Right ventricle myocardium superior (tissue), 1 donor: Measurements from ENCODE around the gene NTM. TPM values are rescaled to one million over a fixed set of nuclear protein-coding genes. Genes with fewer than 3 reads are reported as not detected.
A peak's percentile ranks its signal among the peaks of the same experiment; 100 is the strongest.
"Not testable (repeated sequence)": the region's sequence is repeated elsewhere in the genome, so short reads cannot be mapped to it uniquely, and the experiment has no call there.

Source experiments
- ATAC-seq: fragments of 200-7000 bp; cut with Tn5 transposase; one replicate; pipeline ENCODE4 v1.9.1; 2020; ENCODE audit warnings: mild to moderate bottlenecking; ENCODE audit not compliant: poor library complexity
- DNase-seq: peaks from one replicate; pipeline ENCODE4 v3.0.0-alpha.2; 2020
- intact Hi-C: fragments of 100-400 bp; cut with DNase I; formaldehyde crosslinking; loops from one replicate; pipeline ENCODE4 v1.11.2; 2022
- total RNA-seq: library from RNA; stranded (reverse); fragmentation: NEBNext Ultra II Directional; extraction: Animal tissue kit (Norgen Biotek cat#: 25700); gene quantifications from one replicate; pipeline ENCODE4 v1.2.1, GENCODE V29; 2021
- donor health status: DM: no; HTN: yes; CAD: no; lungs with severe emphysema.

The NTM gene
- total RNA-seq, 1 donor from 2014 or later, result 1.5 TPM

DNA sequence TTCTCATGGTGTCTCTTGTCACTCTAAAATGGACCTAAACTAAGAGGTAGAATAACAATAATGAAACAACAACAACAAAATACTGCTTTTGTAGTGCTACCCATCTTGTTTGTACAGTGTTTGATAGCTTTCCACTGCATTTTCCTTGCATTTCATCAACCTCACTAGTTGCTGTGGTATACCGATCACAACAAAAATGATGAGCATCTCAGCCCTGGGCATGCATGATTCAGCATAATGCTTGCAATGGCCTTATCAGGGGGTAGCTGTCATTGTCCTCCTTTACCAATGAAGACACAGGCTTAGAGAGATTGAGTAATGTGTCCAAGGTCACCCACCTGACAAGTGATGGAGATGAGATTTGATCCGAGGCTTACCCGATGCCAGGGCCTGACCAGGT, 682.5 kb downstream of the NTM start:
- ATAC-seq, result no peak
- no peak for DNase-seq
- intact Hi-C loops, result no loop called here

- ATAC-seq (no peak), DNase-seq (no peak)
- intact Hi-C loops, result no loop called here
Observed at GRCh38 chr11:132054822-132055221, 684.4 kb downstream of the NTM start.

- ATAC-seq (no peak), DNase-seq (no peak)
- intact Hi-C loops, result no loop called here
Observed at GRCh38 chr11:132055296-132055695, 684.9 kb downstream of the NTM start.

DNA sequence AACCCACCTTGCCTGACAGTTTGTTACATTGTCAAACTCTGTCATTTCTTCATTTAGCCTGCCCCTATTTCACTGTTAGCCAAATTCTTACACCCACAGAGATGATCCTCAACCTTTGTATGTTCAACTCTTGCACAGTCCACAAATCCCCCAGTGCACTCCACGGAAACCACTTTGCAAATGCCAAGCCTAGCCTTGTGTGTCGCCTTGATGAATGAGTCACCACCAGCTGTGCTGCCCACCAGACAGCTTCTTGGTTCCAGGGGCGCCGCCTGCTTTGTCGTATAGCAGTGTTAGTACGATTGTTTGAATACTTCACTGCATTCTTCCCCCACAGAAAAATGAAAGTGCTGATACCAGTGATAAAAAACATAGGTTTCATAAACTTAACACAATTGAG, 686.3 kb downstream of the NTM start:
- DNase-seq (no peak), ATAC-seq (no peak)
- intact Hi-C loops, result no loop called here

GRCh38 chr11:132057266-132057665, 686.9 kb downstream of the NTM start:
- DNase-seq (no peak), ATAC-seq (no peak)
- intact Hi-C loops, result no loop called here

- intact Hi-C loops, result no loop called here
- DNase-seq, result no peak
- peak; percentile 72 for ATAC-seq
Observed at GRCh38 chr11:132058211-132058772, 687.9 kb downstream of the NTM start.

DNA sequence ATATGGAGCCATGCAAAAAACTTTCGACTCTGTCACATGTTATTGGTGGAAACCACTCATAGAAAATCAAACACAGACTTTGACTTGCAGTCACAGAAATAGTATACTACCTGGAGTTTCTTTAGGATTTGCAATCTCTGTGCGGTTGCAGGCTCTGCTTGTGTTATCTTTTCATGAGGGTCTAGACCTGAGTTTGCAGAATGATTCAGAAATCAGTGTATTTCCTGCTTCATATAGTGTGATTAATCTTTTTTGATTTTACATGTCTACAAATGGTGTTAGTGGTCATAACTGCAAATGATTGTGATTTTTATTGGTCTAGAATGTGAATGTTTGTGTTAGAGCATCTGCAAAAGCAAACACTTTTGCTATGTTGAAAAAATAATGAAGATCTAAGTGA, 690.2 kb downstream of the NTM start:
- intact Hi-C loops, result no loop called here
- ATAC-seq (no peak), DNase-seq (no peak)

GRCh38 chr11:132062031-132062430, 691.6 kb downstream of the NTM start:
- no peak for DNase-seq
- ATAC-seq, result no peak
- intact Hi-C loops, result no loop called here

- DNase-seq (no peak), ATAC-seq (no peak)
- intact Hi-C loops, result no loop called here
Observed at GRCh38 chr11:132062541-132062940, 692.1 kb downstream of the NTM start.

GRCh38 chr11:132064987-132065620, 694.7 kb downstream of the NTM start:
- intact Hi-C loops, result no loop called here
- peak; percentile 46 for ATAC-seq
- no peak for DNase-seq

DNA sequence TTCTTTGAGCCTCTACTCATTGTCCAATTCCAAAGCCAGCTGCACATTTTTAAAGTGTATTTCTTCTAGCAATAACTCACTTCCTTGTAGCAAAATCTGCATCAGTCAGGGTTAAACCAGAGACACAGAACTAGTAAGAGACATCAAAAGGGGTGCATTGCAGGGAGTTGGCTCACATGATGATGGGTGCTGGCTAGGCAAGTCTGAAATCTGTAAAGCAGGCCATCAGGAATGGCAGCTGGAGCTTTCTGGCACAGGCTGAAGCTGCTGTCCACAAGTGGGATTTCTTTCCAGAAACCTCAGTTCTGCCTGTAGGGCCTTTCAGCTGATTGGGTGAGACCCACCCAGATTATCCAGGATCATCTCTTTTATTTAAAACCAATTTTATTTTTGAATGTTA, 698.1 kb downstream of the NTM start:
- intact Hi-C loops, result no loop called here
- DNase-seq (no peak), ATAC-seq (no peak)

- ATAC-seq, DNase-seq, intact Hi-C loops: not testable (repeated sequence)
Observed at GRCh38 chr11:132069593-132069992, 699.2 kb downstream of the NTM start.

DNA sequence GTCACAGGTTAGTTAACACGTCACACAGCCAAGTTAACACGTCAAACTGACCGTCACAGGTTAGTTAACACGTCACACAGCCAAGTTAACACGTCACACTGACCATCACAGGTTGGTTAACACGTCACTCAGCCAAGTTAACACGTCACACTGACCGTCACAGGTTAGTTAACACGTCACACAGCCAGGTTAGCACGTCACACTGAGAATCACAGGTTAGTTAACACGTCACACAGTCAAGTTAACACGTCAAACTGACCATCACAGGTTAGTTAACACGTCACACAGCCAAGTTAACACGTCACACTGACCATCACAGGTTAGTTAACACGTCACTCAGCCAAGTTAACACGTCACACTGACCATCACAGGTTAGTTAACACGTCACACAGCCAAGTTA, 700.5 kb downstream of the NTM start:
- intact Hi-C loops, ATAC-seq, DNase-seq: not testable (repeated sequence)

- DNase-seq (no peak), ATAC-seq (peak; percentile 73)
Observed at GRCh38 chr11:132072044-132072857, 701.8 kb downstream of the NTM start.

DNA sequence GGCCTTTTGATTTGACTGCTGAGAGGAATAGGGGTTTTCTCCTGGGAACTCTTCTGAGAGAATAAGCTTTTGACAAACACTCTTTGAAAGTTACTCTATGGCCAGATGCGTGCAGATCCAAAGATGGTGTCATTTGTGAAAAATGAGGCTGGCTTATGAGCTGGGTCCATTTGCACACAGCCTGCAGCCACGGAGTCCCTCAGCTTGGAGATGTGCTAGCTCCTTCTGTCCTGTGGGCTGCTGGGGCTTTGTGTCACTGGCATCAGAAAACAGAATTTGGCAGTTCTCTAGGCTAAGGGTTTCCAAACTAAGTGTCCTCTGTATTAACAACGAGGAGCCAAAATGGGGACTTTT, 702.4 kb downstream of the NTM start:
- intact Hi-C loops, result no loop called here
- peak; percentile 86 for ATAC-seq

More at GRCh38 chr11:132072044-132072857, 701.8 kb downstream of the NTM start:
- intact Hi-C loops, result no loop called here

GRCh38 chr11:132073787-132074186, 703.4 kb downstream of the NTM start:
- DNase-seq, result no peak
- no peak for ATAC-seq
- intact Hi-C loops, result no loop called here

More for the DNA sequence above, 702.4 kb downstream of the NTM start:
- DNase-seq, result no peak

- intact Hi-C loops, result no loop called here
- no peak for DNase-seq
- no peak for ATAC-seq
Observed at GRCh38 chr11:132075447-132075846, 705.0 kb downstream of the NTM start.

- intact Hi-C loops, result no loop called here
- no peak for ATAC-seq
- no peak for DNase-seq
Observed at GRCh38 chr11:132077416-132077815, 707.0 kb downstream of the NTM start.

- DNase-seq, result no peak
- no peak for ATAC-seq
Observed at GRCh38 chr11:132078264-132079076, 708.1 kb downstream of the NTM start.

More at GRCh38 chr11:132078264-132079076, 708.1 kb downstream of the NTM start:
- intact Hi-C loops, result no loop called here
